ENCODE results near the gene KRTAP4-5. TPM values are rescaled to one million over a fixed set of nuclear protein-coding genes. Genes with fewer than 3 reads are reported as not detected.
"Not testable (repeated sequence)": the region's sequence is repeated elsewhere in the genome, so short reads cannot be mapped to it uniquely, and the experiment has no call there.

The KRTAP4-5 gene
- total RNA-seq, 4 donors from 2014 or later: 0.34 to 14.9 TPM; not detected in 2

DNA sequence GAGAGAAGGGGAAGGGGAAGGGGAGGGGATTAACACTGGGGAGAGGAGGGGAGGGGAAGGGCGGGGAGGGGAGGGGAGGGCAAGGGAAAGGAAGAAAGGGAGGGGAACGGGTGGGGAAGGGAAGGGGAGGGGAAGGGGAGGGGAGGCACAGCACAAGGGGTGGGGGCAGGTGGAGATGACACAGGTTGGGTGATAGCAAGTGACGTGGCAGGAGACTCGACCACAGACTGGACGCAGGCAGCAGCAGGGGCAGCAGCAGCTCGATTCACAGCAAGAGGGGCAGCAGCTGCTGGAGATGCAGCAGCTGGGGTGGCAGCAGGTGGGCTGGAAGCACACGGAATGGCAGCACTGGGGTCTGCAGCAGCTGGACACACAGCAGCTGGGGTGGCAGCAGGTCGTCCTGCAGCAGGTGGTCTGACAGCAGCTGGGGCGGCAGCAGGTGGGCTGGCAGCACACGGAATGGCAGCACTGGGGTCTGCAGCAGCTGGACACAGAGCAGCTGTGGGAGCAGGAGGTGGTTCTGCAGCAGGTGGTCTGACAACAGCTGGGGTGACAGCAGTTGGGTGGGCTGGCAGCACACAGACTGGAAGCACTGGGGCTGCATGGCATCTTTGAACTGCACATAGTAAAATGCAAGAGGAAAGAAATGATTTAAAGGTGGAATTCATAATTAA is 47.9 kb downstream of the KRTAP4-5 start, which contains the start of gene KRTAP4-16:
TSS of gene KRTAP4-16 (minus strand) at position 624 of the 674 bp plus-strand sequence. CDS start at position 624, 0 bp downstream.
- WGBS, 2 donors: 58 to 71% methylated on average over 9 of the region's 10 CpGs
- H3K4me3 ChIP-seq (ENCODE audit: low read depth, poor library complexity, severe bottlenecking): no peak within 1 kb of the TSS
- TF ChIP-seq, protein P1, sequence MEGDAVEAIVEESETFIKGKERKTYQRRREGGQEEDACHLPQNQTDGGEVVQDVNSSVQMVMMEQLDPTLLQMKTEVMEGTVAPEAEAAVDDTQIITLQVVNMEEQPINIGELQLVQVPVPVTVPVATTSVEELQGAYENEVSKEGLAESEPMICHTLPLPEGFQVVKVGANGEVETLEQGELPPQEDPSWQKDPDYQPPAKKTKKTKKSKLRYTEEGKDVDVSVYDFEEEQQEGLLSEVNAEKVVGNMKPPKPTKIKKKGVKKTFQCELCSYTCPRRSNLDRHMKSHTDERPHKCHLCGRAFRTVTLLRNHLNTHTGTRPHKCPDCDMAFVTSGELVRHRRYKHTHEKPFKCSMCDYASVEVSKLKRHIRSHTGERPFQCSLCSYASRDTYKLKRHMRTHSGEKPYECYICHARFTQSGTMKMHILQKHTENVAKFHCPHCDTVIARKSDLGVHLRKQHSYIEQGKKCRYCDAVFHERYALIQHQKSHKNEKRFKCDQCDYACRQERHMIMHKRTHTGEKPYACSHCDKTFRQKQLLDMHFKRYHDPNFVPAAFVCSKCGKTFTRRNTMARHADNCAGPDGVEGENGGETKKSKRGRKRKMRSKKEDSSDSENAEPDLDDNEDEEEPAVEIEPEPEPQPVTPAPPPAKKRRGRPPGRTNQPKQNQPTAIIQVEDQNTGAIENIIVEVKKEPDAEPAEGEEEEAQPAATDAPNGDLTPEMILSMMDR (IDR thresholded peaks at IDR 0.05): no peak
- no peak for TF ChIP-seq POLR2A (IDR thresholded peaks at IDR 0.05)
- intact Hi-C loops (cut with DNase I; ENCODE audit: low total_unique reads): no loop called here
- no peak for DNase-seq (ENCODE audit: low spot score in 2 of 2)

DNA sequence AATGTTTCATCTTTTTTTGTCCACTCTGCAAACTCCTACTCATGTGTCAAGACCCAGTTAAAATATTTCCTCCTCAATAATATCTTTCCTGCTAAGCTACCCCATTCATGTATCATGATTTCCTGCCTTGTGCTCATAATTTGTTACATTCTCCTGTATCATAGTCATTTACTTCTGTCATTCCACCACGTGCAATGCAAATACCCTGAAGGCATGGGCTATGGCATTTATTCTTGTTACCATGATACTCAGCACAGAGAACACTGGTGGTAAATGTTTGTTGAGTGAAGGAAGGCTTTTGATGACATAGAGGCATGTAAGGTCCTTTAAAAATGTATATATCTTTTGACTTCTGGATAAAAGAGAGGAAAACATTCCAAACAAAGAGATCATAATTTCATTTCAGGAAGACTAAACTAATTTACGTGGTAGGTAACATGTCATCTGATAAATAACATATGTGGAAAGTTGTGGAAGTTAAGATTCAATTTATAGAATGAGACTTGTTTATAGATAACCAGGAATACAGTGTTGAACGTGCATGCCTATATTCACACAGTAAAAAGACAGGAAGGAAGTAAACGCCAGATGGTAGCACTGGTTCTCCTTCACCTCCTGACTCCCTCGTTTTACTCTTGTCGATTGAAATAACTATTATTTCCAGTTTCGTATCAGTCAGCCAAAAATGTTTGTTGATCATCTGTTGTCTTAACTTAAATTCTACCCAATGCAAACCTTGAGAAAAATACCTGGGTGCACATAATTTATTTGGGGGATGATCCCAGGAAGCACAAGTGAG is 49.7 kb downstream of the KRTAP4-5 start:
- intact Hi-C loops (cut with DNase I; ENCODE audit: low total_unique reads); H3K4me3 ChIP-seq (ENCODE audit: low read depth, poor library complexity, severe bottlenecking); DNase-seq (ENCODE audit: low spot score in 2 of 2): not testable (repeated sequence)
- WGBS, 2 donors: 48 to 50% methylated on average over 7 of the region's 7 CpGs

Other genes with a start within 250 kb of the KRTAP4-5 start
- gene KRT23, start 212.2 kb downstream of the KRTAP4-5 start, total RNA-seq: 100 to 1,000 TPM; 302 to 577 (median 454) TPM
- gene KRT39, start 182.9 kb downstream of the KRTAP4-5 start, total RNA-seq: 1 to 10 TPM in 1 of 4 donors, under 1 TPM in 1, not detected in 2; 0.51 to 8.8 TPM
- gene KRT40, start 165.5 kb downstream of the KRTAP4-5 start, total RNA-seq: 10 to 100 TPM in 1 of 4 donors, not detected in 3; 12.3 TPM
- 10 to 100 TPM in 1 of 4 donors, not detected in 3; 11.6 TPM for gene KRTAP3-3, start 155.7 kb downstream of the KRTAP4-5 start, total RNA-seq
- gene KRTAP3-2, start 149.9 kb downstream of the KRTAP4-5 start, total RNA-seq: 10 to 100 TPM in 1 of 4 donors, not detected in 3; 84.1 TPM
- 10 to 100 TPM in 1 of 4 donors, 1 to 10 TPM in 1, not detected in 2; 4.0 to 83.2 TPM for gene KRTAP3-1, start 140.7 kb downstream of the KRTAP4-5 start, total RNA-seq
- gene KRTAP1-5, start 122.6 kb downstream of the KRTAP4-5 start, total RNA-seq: 100 to 1,000 TPM in 1 of 4 donors, 10 to 100 TPM in 1, under 1 TPM in 1, not detected in 1; 0.22 to 168 (median 10.9) TPM
- 1 to 10 TPM in 1 of 4 donors, not detected in 3; 4.2 TPM for gene KRTAP1-4, start 119.6 kb downstream of the KRTAP4-5 start, total RNA-seq
- 100 to 1,000 TPM in 1 of 4 donors, 1 to 10 TPM in 1, not detected in 2; 1.6 to 107 TPM for gene KRTAP1-3, start 115.0 kb downstream of the KRTAP4-5 start, total RNA-seq
- gene KRTAP1-1, start 108.4 kb downstream of the KRTAP4-5 start, total RNA-seq: 100 to 1,000 TPM in 1 of 4 donors, 1 to 10 TPM in 1, under 1 TPM in 1, not detected in 1; 0.32 to 195 (median 5.1) TPM
- gene KRTAP2-1, start 102.5 kb downstream of the KRTAP4-5 start, total RNA-seq: 10 to 100 TPM in 1 of 4 donors, 1 to 10 TPM in 1, not detected in 2; 7.0 to 83.9 TPM
- 10 to 100 TPM in 1 of 4 donors, 1 to 10 TPM in 1, not detected in 2; 3.6 to 58.7 TPM for gene KRTAP2-2, start 94.6 kb downstream of the KRTAP4-5 start, total RNA-seq
- 10 to 100 TPM in 1 of 4 donors, 1 to 10 TPM in 1, not detected in 2; 3.9 to 12.8 TPM for gene KRTAP2-3, start 89.7 kb downstream of the KRTAP4-5 start, total RNA-seq
- 10 to 100 TPM in 1 of 4 donors, not detected in 3; 61.4 TPM for gene KRTAP2-4, start 83.9 kb downstream of the KRTAP4-5 start, total RNA-seq
- gene KRTAP4-7, start 65.7 kb downstream of the KRTAP4-5 start, total RNA-seq: 10 to 100 TPM in 1 of 4 donors, 1 to 10 TPM in 1, under 1 TPM in 1, not detected in 1; 0.54 to 73.1 (median 2.4) TPM
- gene KRTAP4-8, start 51.7 kb downstream of the KRTAP4-5 start, total RNA-seq: 10 to 100 TPM in 1 of 4 donors, not detected in 3; 27.3 TPM
- gene KRTAP4-16, start 47.6 kb downstream of the KRTAP4-5 start, total RNA-seq: not detected
- 10 to 100 TPM in 1 of 4 donors, 1 to 10 TPM in 1, under 1 TPM in 1, not detected in 1; 0.44 to 73.5 (median 2.6) TPM for gene KRTAP4-9, start 44.4 kb downstream of the KRTAP4-5 start, total RNA-seq
- 10 to 100 TPM in 1 of 4 donors, under 1 TPM in 1, not detected in 2; 0.89 to 20.6 TPM for gene KRTAP4-11, start 31.5 kb downstream of the KRTAP4-5 start, total RNA-seq
- gene KRTAP4-12, start 25.6 kb downstream of the KRTAP4-5 start, total RNA-seq: 10 to 100 TPM in 1 of 4 donors, not detected in 3; 57.0 TPM
- gene KRTAP4-6, start 9.3 kb downstream of the KRTAP4-5 start, total RNA-seq: 10 to 100 TPM in 1 of 4 donors, under 1 TPM in 1, not detected in 2; 0.25 to 54.3 TPM
- gene KRTAP4-4, start 10.9 kb upstream of the KRTAP4-5 start, total RNA-seq: 100 to 1,000 TPM in 1 of 4 donors, under 1 TPM in 1, not detected in 2; 0.84 to 102 TPM
- gene KRTAP4-3, start 18.4 kb upstream of the KRTAP4-5 start, total RNA-seq: 10 to 100 TPM in 1 of 4 donors, 1 to 10 TPM in 1, not detected in 2; 1.2 to 54.0 TPM
- 10 to 100 TPM in 1 of 4 donors, 1 to 10 TPM in 1, not detected in 2; 5.0 to 75.4 TPM for gene KRTAP4-2, start 28.4 kb upstream of the KRTAP4-5 start, total RNA-seq
- 10 to 100 TPM in 1 of 4 donors, 1 to 10 TPM in 1, not detected in 2; 2.1 to 66.2 TPM for gene KRTAP4-1, start 35.1 kb upstream of the KRTAP4-5 start, total RNA-seq
- gene KRTAP9-1, start 40.1 kb upstream of the KRTAP4-5 start, total RNA-seq: under 1 TPM in 1 of 4 donors, not detected in 3; 0.91 TPM
- gene KRTAP9-2, start 76.8 kb upstream of the KRTAP4-5 start, total RNA-seq: 100 to 1,000 TPM in 1 of 4 donors, 10 to 100 TPM in 1, not detected in 2; 18.1 to 183 TPM
- 100 to 1,000 TPM in 1 of 4 donors, 1 to 10 TPM in 1, under 1 TPM in 1, not detected in 1; 0.27 to 218 (median 8.7) TPM for gene KRTAP9-3, start 82.6 kb upstream of the KRTAP4-5 start, total RNA-seq
- gene KRTAP9-8, start 88.2 kb upstream of the KRTAP4-5 start, total RNA-seq: 100 to 1,000 TPM in 1 of 4 donors, under 1 TPM in 2, not detected in 1; 0.47 to 120 (median 0.97) TPM
- 100 to 1,000 TPM in 1 of 4 donors, 1 to 10 TPM in 1, under 1 TPM in 1, not detected in 1; 0.37 to 177 (median 2.1) TPM for gene KRTAP9-4, start 99.9 kb upstream of the KRTAP4-5 start, total RNA-seq
- gene KRTAP9-9, start 105.6 kb upstream of the KRTAP4-5 start, total RNA-seq: 10 to 100 TPM in 1 of 4 donors, 1 to 10 TPM in 1, not detected in 2; 2.1 to 94.5 TPM
- under 1 TPM in 2 of 4 donors, not detected in 2; 0.38 to 0.62 TPM for gene KRTAP9-6, start 115.6 kb upstream of the KRTAP4-5 start, total RNA-seq
- 10 to 100 TPM in 1 of 4 donors, under 1 TPM in 1, not detected in 2; 0.51 to 17.1 TPM for gene KRTAP9-7, start 125.9 kb upstream of the KRTAP4-5 start, total RNA-seq
- 1 to 10 TPM in 1 of 4 donors, not detected in 3; 2.5 TPM for gene KRTAP29-1, start 153.0 kb upstream of the KRTAP4-5 start, total RNA-seq
- 1 to 10 TPM in 1 of 4 donors, not detected in 3; 5.9 TPM for gene KRTAP16-1, start 159.5 kb upstream of the KRTAP4-5 start, total RNA-seq
- 10 to 100 TPM in 1 of 4 donors, 1 to 10 TPM in 1, not detected in 2; 1.3 to 38.6 TPM for gene KRTAP17-1, start 165.9 kb upstream of the KRTAP4-5 start, total RNA-seq
- 10 to 100 TPM in 2 of 4 donors, under 1 TPM in 1, not detected in 1; 0.25 to 73.9 (median 11.0) TPM for gene KRT33A, start 201.0 kb upstream of the KRTAP4-5 start, total RNA-seq
- gene KRT33B, start 220.0 kb upstream of the KRTAP4-5 start, total RNA-seq: 100 to 1,000 TPM in 1 of 4 donors, 1 to 10 TPM in 1, under 1 TPM in 1, not detected in 1; 0.25 to 117 (median 4.4) TPM
- 100 to 1,000 TPM in 1 of 4 donors, 10 to 100 TPM in 1, 1 to 10 TPM in 1, under 1 TPM in 1; 0.72 to 143 (median 6.3) TPM for gene KRT34, start 232.5 kb upstream of the KRTAP4-5 start, total RNA-seq
- 100 to 1,000 TPM in 1 of 4 donors, 10 to 100 TPM in 3; 15.9 to 197 (median 24.1) TPM for gene KRT31, start 247.8 kb upstream of the KRTAP4-5 start, total RNA-seq

All from lower leg skin (tissue), 4 donors.